ENCODE data around the gene ALOX15B.
A peak's percentile ranks its signal among the peaks of the same experiment; 100 is the strongest.

ALOX15B gene

GRCh38 chr17:8038954-8039610 is at the start of gene ALOX15B:
ALOX15B (plus strand) TSS chr17:8039059; CDS start chr17:8039156, 97 bp downstream.
- DNase-seq (ENCODE audit: low read depth in 2 of 2) = no peak

GRCh38 chr17:7989781-7990655 is 48.8 kb upstream of the ALOX15B start:
- peak; percentile 87 to 96 for DNase-seq (ENCODE audit: low read depth in 2 of 2)

GRCh38 chr17:7992516-7992915 is 46.3 kb upstream of the ALOX15B start:
- DNase-seq (ENCODE audit: low read depth in 2 of 2) = no peak

- DNase-seq (ENCODE audit: low read depth in 2 of 2) = no peak
These were observed 45.9 kb upstream of the ALOX15B start for GRCh38 chr17:7992924-7993323.

- DNase-seq (ENCODE audit: low read depth in 2 of 2) = no peak
These were observed 44.8 kb upstream of the ALOX15B start for GRCh38 chr17:7993972-7994589.

GRCh38 chr17:7995724-7996123 is 43.1 kb upstream of the ALOX15B start:
- no peak for DNase-seq (ENCODE audit: low read depth in 2 of 2)

GRCh38 chr17:7997186-7997585 is 41.7 kb upstream of the ALOX15B start:
- DNase-seq (ENCODE audit: low read depth in 2 of 2) = no peak

GRCh38 chr17:8001976-8002720 is 36.7 kb upstream of the ALOX15B start, which contains the start of gene GUCY2D:
GUCY2D (plus strand) TSS chr17:8002615; CDS start chr17:8003048, 433 bp downstream.
- no peak for DNase-seq (ENCODE audit: low read depth in 2 of 2)

GRCh38 chr17:8002721-8003593 is 35.9 kb upstream of the ALOX15B start:
- DNase-seq (ENCODE audit: low read depth in 2 of 2) = no peak

GRCh38 chr17:8003594-8004181 is 35.2 kb upstream of the ALOX15B start:
- DNase-seq (ENCODE audit: low read depth in 2 of 2) = no peak

GRCh38 chr17:8004899-8005298 is 34.0 kb upstream of the ALOX15B start:
- DNase-seq (ENCODE audit: low read depth in 2 of 2) = no peak

GRCh38 chr17:8005357-8005756 is 33.5 kb upstream of the ALOX15B start:
- no peak for DNase-seq (ENCODE audit: low read depth in 2 of 2)

GRCh38 chr17:8005967-8006730 is 32.7 kb upstream of the ALOX15B start:
- DNase-seq (ENCODE audit: low read depth in 2 of 2) = no peak

GRCh38 chr17:8006836-8007680 is 31.8 kb upstream of the ALOX15B start:
- DNase-seq (ENCODE audit: low read depth in 2 of 2) = no peak

GRCh38 chr17:8007836-8008235 is 31.0 kb upstream of the ALOX15B start:
- DNase-seq (ENCODE audit: low read depth in 2 of 2) = no peak

GRCh38 chr17:8012045-8012580 is 26.7 kb upstream of the ALOX15B start:
- no peak for DNase-seq (ENCODE audit: low read depth in 2 of 2)

- DNase-seq (ENCODE audit: low read depth in 2 of 2) = no peak
These were observed 25.7 kb upstream of the ALOX15B start for GRCh38 chr17:8012996-8013640.
